LNCaP clone FGC (cell line): ENCODE data around the gene NRARP.

Experiments used
- DNase-seq: peaks from one replicate; pipeline ENCODE4 v3.0.0-alpha.2; 2011; ENCODE audit warnings: low read depth
- H3K4me3 ChIP-seq: 2 replicates; pipeline ENCODE4 v1.5.1; 2011; ENCODE audit warnings: mild to moderate bottlenecking, low read depth, low read length, control low read depth
- TF ChIP-seq, protein P1 (sequence below): IDR thresholded peaks from 2 replicates; pipeline ENCODE4 v1.5.1; 2012; ENCODE audit warnings: mild to moderate bottlenecking; ENCODE audit not compliant: control insufficient read depth, insufficient read depth; ENCODE audit errors: extremely low read depth

NRARP gene

DNA sequence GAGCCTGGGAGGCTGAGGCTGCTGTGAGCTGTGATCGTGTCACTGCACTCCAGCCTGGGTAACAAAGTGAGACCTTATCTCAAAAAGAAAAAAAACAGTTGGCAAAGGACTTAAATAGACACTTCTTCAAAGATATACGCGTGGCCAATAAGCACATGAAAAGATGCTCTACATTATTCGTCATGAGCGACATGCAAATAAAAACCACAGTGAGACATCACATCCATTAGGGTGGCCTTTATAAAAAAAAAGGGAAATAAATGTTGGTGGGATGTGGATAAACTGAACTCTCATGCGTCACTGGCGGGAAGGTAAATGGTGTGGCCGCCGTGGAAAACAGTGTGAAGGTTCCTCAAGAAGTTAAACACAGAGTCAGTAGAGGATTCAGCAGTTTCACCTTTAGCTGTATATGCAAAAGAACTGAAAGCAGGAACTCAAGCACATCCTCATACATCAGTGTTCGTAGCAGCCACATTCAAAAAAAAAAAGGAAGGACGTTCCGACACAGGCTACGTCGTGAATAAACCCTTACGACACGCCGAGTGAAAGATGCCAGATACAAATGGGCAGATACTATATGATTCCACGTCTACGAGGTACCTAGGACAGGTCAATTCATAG is 24.5 kb upstream of the NRARP start:
- no peak for DNase-seq
- H3K4me3 ChIP-seq: no peak overlapping the region
- TF ChIP-seq, protein P1, sequence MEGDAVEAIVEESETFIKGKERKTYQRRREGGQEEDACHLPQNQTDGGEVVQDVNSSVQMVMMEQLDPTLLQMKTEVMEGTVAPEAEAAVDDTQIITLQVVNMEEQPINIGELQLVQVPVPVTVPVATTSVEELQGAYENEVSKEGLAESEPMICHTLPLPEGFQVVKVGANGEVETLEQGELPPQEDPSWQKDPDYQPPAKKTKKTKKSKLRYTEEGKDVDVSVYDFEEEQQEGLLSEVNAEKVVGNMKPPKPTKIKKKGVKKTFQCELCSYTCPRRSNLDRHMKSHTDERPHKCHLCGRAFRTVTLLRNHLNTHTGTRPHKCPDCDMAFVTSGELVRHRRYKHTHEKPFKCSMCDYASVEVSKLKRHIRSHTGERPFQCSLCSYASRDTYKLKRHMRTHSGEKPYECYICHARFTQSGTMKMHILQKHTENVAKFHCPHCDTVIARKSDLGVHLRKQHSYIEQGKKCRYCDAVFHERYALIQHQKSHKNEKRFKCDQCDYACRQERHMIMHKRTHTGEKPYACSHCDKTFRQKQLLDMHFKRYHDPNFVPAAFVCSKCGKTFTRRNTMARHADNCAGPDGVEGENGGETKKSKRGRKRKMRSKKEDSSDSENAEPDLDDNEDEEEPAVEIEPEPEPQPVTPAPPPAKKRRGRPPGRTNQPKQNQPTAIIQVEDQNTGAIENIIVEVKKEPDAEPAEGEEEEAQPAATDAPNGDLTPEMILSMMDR: no peak

DNA sequence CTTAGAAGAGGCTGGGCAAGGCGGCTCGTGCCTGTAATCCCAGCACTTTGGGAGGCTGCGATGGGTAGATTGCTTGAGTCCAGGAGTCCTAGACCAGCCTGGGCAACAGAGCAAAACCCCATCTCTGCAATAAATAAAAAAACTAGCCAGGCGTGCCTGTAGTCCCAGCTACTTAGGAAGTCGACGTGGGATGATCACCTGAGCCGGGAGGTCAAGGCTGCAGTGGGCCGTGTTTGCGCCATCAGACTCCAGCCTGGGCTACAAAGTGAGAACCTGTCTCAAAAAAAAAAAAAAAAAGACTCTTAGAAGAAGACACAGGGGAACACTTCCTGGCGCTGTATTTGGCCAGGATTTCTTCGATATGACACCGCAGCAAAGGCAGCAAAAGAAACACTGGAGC is 23.7 kb upstream of the NRARP start:
- H3K4me3 ChIP-seq: no peak overlapping the region
- no peak for DNase-seq
- TF ChIP-seq, protein P1: no peak

DNA sequence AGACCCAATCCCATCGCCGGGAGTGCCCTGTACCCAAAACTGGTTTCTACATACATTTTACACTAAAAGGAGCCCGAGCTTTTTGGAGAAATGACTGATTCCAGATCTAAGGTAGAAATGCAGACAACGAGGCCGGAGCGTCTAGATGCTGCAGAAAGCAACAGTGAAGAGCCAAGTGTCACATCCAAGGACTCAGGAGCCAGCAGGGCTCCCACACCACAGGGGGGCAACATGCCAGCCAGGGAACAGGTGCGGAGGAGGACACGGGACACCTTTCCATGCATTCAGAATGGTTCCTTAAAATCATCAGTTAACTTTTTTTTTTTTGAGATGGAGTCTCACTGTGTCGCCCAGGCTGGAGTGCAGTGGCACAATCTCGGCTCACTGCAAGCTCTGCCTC is 23.1 kb upstream of the NRARP start:
- H3K4me3 ChIP-seq: no peak overlapping the region
- TF ChIP-seq, protein P1: no peak
- DNase-seq: no peak

DNA sequence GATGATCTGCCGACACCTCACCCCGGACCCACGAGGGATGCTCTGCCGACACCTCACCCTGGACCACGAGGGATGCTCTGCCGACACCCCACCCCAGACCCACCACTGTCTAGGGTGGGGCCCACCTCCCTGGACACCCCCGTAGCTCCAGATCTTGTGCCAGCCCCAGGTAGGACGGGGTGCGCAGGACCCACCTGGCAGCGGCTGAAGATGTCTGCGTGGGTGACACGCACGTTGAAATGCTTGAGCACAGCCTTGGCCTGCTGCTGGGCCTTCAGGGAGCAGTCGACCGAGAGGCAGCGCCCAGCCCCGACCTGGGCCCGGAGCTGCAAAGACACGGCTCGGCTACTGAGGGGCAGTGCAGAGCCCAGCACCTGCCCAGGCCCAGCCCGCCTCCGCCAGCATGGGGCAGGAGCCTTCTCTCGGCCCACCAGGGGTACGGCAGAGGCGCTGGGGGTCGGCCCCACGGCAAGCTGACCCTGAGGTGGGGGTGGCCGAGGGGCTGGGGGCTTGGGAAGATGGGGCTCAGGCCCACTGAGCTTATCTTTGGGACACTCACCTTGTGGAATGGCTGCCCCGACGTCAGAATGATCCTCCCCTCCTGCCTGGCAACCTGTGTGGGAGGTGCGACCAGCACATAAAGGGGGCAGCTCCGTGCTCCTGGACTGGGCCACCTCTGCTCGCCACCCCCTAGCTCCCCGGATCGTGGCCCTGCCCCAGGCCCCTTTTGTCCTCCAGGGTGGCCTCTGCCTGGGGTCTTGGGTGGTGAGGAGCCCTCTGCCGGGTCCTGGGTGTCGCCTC is 21.7 kb upstream of the NRARP start:
- no peak overlapping the region for H3K4me3 ChIP-seq
- TF ChIP-seq, protein P1: no peak
- DNase-seq: no peak

DNA sequence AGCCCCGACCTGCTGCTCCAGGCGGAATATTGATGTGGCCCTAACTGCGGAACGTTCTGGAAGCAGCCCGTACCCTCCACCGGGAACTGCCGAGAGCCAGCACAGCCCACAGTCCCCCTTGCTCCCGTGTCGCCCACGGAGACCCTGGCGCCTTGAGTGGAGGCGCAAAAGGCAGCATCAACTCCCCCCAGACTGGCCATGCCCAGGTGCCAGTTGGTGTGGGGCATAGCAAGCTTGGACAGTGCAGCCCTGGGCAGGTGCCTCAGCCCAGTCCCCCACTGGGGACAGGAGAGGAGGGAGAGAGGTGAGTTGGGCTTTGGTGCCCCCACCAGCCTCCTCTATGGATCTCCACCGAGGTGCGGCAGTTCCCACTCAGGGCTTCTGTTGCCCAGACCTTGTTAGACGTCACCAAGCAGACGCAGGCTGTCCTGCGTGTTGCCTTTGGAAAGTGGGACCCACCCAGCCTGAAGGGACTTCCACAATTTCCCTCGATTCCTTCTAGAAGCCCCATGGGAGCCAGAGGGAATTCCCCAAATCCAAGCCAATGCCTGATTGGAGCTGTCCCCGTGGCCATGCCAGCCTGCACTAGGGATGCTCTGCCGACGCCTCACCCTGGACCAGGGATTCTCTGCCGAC is 19.8 kb upstream of the NRARP start:
- DNase-seq: no peak
- TF ChIP-seq, protein P1: no peak
- H3K4me3 ChIP-seq: no peak overlapping the region

DNA sequence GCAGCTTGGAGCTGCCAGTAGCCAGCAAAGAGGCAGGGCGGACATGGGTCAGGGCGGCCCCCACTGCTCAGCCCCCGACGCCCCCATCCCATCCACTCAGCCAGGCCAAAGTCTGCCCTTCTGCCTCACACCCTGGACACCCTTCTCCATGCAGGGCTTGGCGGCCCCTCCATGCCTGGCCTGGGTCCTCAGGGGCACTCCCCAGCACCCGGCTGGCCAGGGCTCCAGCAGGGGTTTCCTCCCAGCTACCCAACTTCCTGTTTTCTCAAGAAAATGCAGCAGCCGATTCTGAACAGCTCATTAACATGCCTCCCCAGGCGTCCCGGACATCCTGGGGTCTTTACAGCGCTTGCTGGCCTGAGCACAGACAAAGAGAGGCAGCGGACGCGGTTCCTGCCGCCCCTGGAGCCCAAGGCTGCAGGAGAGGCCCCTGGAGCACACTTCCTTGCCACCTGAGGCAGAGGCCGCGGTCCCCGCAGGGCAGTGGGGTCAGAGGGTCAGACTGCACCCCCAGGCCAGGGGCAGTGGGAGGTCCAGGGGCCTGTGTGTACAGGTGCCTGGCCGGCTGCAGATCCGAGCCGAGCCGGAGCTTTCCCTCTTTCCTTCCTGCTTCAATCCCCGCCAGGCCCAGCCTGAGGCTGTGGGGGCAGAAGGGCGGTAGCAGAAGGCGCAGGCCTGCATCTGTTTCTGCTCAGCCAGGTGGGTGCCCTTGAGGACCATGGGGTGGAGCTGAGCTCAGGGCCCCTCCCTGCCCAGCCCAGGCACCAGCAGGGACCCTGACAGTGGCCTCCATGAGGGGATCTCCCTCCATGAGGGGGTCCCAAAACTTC is 18.7 kb upstream of the NRARP start:
- H3K4me3 ChIP-seq: no peak overlapping the region
- DNase-seq: no peak
- TF ChIP-seq, protein P1: no peak
